Suprapubic skin (tissue), 4 donors: ENCODE results near the gene DEPP1. TPM values are rescaled to one million over a fixed set of nuclear protein-coding genes. Genes with fewer than 3 reads are reported as not detected.

Experiments
- DNase-seq, 2 donors: peaks; one replicate each; pipeline ENCODE4 v3.0.0-alpha.2; 2019; ENCODE audit warnings: low spot score in 2 of 2
- H3K27ac ChIP-seq: fragments of 200-600 bp; sonication (generic); one replicate; pipeline ENCODE4 v1.5.1; 2019
- H3K27me3 ChIP-seq: fragments of 200-600 bp; sonication (generic); one replicate; pipeline ENCODE4 v1.5.1; 2019
- H3K36me3 ChIP-seq: fragments of 200-600 bp; sonication (generic); one replicate; pipeline ENCODE4 v1.5.1; 2019
- H3K4me1 ChIP-seq: fragments of 200-600 bp; sonication (generic); one replicate; pipeline ENCODE4 v1.5.1; 2019
- H3K4me3 ChIP-seq: fragments of 200-600 bp; sonication (generic); one replicate; pipeline ENCODE4 v1.5.1; 2019; ENCODE audit warnings: mild to moderate bottlenecking
- H3K9me3 ChIP-seq: fragments of 200-600 bp; sonication (generic); one replicate; pipeline ENCODE4 v1.5.1; 2019
- EP300 ChIP-seq: sonication (generic); formaldehyde crosslinking; IDR thresholded peaks from one replicate; pipeline ENCODE4 v1.6.1; 2017; ENCODE audit warnings: antibody characterized with exemption
- POLR2A ChIP-seq, 2 donors: fragments of 450-650 bp; IDR thresholded peaks; one replicate each; pipeline ENCODE4 v1.6.1; 2017; ENCODE audit warnings: antibody characterized with exemption in 2 of 2, mild to moderate bottlenecking in 2 of 2, moderate library complexity in 2 of 2
- POLR2AphosphoS5 ChIP-seq, 3 donors: sonication (generic); formaldehyde crosslinking; IDR thresholded peaks; one replicate each; pipeline ENCODE4 v1.6.1; 2017; ENCODE audit warnings: antibody characterized with exemption in 3 of 3
- WGBS: methylation state at CpG from one replicate; pipeline ENCODE4 v1.1.5; 2018; 5-methylcytosine and 5-hydroxymethylcytosine counted together
- total RNA-seq, 4 donors: library from RNA; depleted of rRNA; stranded (reverse); fragments of >200 nt; gene quantifications; one replicate each; pipeline ENCODE4 v1.1.0, GENCODE V29; 2016
- TF ChIP-seq, protein P1 (sequence below), 2 donors: fragments of 200-600 bp in 1 of 2; fragments of 450-650 bp in 1 of 2; sonication (generic) in 1 of 2; IDR thresholded peaks; one replicate each; pipeline ENCODE4 v1.5.1; 2016 to 2019; ENCODE audit warnings: antibody characterized with exemption in 2 of 2, mild to moderate bottlenecking in 1 of 2, moderate library complexity in 1 of 2

Gene DEPP1
- total RNA-seq, 4 donors from 2014 or later: 27.5 to 101 (median 38.2) TPM

DNA sequence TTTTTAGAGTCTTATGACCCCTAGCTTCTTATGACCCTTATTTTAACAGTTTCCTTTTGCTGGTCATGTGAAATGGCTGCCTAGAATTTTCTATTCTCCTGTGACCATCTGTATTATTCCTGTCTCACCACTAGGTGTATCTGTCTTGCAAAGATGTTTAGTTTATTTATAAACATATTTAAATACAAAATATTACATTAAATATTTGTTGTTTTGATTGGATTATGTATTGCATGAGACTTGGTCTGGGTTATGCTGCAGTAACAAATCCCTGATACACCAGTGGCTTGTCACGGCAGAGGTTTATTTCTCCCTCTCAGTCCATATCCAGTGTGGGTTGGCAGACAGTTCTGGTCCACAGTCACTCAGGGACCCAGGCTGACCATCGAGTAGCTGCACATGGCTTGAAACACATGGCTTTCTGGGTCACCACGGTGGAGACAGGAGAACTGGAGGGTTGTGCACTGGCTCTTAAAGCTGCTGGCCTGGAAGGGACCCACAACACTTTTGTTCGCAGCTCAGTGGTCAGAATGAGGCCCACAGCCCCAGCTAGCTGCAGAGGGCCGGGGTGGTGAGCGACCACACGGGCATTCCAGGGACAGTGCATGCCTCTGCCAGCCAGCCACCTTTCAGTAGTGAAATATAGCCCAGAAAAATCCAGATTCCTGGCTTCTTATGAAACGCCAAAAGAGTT is 11.6 kb downstream of the DEPP1 start:
- Histone ChIP-seq H3K9me3 (no peaks in the 10 kb centered on the region), H3K36me3 (peaks cover 12% of the 10 kb centered on the region), H3K4me1 (peaks cover 68% of the 10 kb centered on the region), H3K27me3 (no peaks in the 10 kb centered on the region), H3K4me3 (no peak overlapping the region), H3K27ac (peak overlapping the region; percentile 28)
- TF ChIP-seq, protein P1, sequence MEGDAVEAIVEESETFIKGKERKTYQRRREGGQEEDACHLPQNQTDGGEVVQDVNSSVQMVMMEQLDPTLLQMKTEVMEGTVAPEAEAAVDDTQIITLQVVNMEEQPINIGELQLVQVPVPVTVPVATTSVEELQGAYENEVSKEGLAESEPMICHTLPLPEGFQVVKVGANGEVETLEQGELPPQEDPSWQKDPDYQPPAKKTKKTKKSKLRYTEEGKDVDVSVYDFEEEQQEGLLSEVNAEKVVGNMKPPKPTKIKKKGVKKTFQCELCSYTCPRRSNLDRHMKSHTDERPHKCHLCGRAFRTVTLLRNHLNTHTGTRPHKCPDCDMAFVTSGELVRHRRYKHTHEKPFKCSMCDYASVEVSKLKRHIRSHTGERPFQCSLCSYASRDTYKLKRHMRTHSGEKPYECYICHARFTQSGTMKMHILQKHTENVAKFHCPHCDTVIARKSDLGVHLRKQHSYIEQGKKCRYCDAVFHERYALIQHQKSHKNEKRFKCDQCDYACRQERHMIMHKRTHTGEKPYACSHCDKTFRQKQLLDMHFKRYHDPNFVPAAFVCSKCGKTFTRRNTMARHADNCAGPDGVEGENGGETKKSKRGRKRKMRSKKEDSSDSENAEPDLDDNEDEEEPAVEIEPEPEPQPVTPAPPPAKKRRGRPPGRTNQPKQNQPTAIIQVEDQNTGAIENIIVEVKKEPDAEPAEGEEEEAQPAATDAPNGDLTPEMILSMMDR (IDR thresholded peaks at IDR 0.05): no peak
- peak; percentile 46 to 47 for DNase-seq
- 95% methylated on average over 8 of the region's 8 CpGs for WGBS

DNA sequence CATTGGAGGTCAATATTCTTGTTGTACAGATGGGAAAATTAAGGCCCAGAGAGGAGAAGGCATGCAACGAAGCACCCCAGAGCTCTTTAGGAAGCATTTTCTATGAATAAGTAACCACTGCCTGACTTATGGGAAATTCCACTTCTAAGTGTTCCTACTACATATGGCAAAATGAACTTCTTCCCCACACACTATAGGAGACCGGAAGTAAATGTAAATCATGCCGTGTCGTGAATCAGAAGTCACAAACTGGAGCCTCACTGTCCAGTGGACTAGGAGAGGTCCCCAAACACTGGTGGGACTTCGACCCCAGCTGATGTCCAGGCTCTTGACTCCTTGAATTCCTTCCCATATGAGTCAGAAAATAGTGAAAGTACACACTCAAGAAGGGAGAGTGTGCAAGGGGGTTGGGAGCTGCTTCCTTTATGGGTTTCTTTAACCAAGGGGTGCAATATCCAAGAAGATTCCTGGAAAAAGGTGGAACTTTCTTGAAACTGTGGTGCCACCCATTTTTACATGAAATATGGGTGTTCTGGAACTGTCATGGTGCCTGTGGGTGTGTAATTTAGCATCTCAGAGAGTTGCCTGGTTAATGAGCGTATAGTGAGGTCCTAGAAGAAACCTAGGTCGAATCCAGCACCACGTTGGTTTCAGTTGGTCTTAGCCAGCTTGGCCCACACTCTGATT is 12.3 kb downstream of the DEPP1 start:
- Histone ChIP-seq H3K4me3 (no peak overlapping the region), H3K9me3 (no peaks in the 10 kb centered on the region), H3K27ac (peak overlapping the region; percentile 82), H3K36me3 (peaks cover 7% of the 10 kb centered on the region), H3K27me3 (no peaks in the 10 kb centered on the region), H3K4me1 (peaks cover 75% of the 10 kb centered on the region)
- whole genome bisulfite sequencing: 75% methylated on average over 8 of the region's 8 CpGs
- DNase-seq: no peak
- TF ChIP-seq POLR2A (IDR thresholded peaks at IDR 0.05): no peak
- no peak for TF ChIP-seq EP300
- no peak for TF ChIP-seq POLR2AphosphoS5 (IDR thresholded peaks at IDR 0.05)
- TF ChIP-seq, protein P1 (IDR thresholded peaks at IDR 0.05): no peak

DNA sequence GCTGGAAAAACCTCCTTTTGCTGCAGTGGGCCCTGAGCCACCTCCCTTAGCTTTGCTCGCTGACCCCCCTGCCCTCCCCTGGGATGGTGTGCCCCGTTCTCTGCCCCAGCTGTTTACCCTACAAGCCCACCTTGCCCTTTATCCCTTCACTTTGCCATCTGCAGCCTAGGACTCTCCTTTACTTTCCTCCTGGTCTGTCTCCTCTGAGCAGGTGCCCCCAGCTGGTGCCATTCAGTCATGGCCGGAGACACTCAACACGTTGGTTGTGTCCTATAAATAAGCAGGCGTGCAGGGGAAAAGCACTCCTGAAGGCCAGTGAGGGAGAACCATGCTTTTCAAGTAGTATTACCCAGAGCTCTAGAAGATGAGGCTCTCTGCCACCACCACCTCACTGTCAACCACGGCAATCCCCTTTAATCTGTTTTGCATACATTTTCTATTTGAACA is 12.9 kb downstream of the DEPP1 start:
- H3K27me3 ChIP-seq: no peaks in the 10 kb centered on the region
- peaks cover 79% of the 10 kb centered on the region for H3K4me1 ChIP-seq
- H3K36me3 ChIP-seq: peaks cover 2% of the 10 kb centered on the region
- TF ChIP-seq EP300 (no peak), POLR2A (IDR thresholded peaks at IDR 0.05) (no peak), POLR2AphosphoS5 (IDR thresholded peaks at IDR 0.05) (no peak)
- TF ChIP-seq, protein P1 (IDR thresholded peaks at IDR 0.05): no peak
- H3K4me3 ChIP-seq: no peak overlapping the region
- peak overlapping the region; percentile 82 for H3K27ac ChIP-seq
- peak in 1 of 2 donors; percentile 52 for DNase-seq
- no peaks in the 10 kb centered on the region for H3K9me3 ChIP-seq
- 91% methylated on average over 6 of the region's 6 CpGs for WGBS

DNA sequence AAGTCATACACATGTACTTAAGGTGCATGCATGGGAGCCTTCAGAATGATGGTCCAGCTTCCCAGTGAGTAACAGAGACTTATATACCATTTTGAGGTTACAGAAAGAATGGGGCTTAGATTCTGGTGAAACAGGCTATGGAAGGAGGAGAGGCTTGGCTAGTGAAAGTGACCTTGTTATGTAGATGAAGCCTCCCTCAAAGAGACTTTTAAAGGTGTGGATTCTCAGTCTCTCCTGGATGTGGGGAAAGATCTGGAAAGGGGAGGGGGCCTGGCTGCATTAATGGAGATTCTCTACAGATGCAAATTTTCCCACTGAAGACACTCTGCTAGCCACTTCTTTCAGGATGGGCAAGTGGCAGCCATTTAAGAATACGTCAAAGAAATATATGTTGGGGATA is 13.5 kb downstream of the DEPP1 start:
- no peaks in the 10 kb centered on the region for H3K27me3 ChIP-seq
- H3K27ac ChIP-seq: peak overlapping the region; percentile 82
- no peak for DNase-seq
- no peak for TF ChIP-seq EP300
- TF ChIP-seq POLR2AphosphoS5 (IDR thresholded peaks at IDR 0.05): no peak
- TF ChIP-seq POLR2A (IDR thresholded peaks at IDR 0.05): no peak
- TF ChIP-seq, protein P1 (IDR thresholded peaks at IDR 0.05): no peak
- H3K9me3 ChIP-seq: no peaks in the 10 kb centered on the region
- peaks cover 85% of the 10 kb centered on the region for H3K4me1 ChIP-seq
- H3K36me3 ChIP-seq: no peaks in the 10 kb centered on the region
- H3K4me3 ChIP-seq: no peak overlapping the region
- WGBS: 94% methylated on average over 1 of the region's 1 CpG
